Ishikawa (cell line): Measurements from ENCODE around the gene BRCC3.

ENCODE experiments used
- CEBPB ChIP-seq: IDR thresholded peaks from 2 replicates; pipeline ENCODE4 v1.6.1; 2012
- CREB1 ChIP-seq: IDR thresholded peaks from 2 replicates; pipeline ENCODE4 v1.6.1; 2012; ENCODE audit warnings: low read depth
- EGR1 ChIP-seq: IDR thresholded peaks from 2 replicates; pipeline ENCODE4 v1.6.1; 2012
- EP300 ChIP-seq: IDR thresholded peaks from 2 replicates; pipeline ENCODE4 v1.6.1; 2012; ENCODE audit warnings: borderline replicate concordance
- FOXM1 ChIP-seq: IDR thresholded peaks from 2 replicates; pipeline ENCODE4 v1.6.1; 2012; ENCODE audit warnings: low read depth, borderline replicate concordance
- NFIC ChIP-seq: IDR thresholded peaks from 2 replicates; pipeline ENCODE4 v1.6.1; 2012
- RAD21 ChIP-seq: IDR thresholded peaks from 2 replicates; pipeline ENCODE4 v1.6.1; 2012; ENCODE audit warnings: low read depth
- TAF1 ChIP-seq: IDR thresholded peaks from 2 replicates; pipeline ENCODE4 v1.6.1; 2012; ENCODE audit warnings: low read depth, mild to moderate bottlenecking
- TCF12 ChIP-seq: IDR thresholded peaks from 2 replicates; pipeline ENCODE4 v1.6.1; 2012; ENCODE audit warnings: low read depth
- TEAD4 ChIP-seq: IDR thresholded peaks from 2 replicates; pipeline ENCODE4 v1.6.1; 2012
- YY1 ChIP-seq: IDR thresholded peaks from 2 replicates; pipeline ENCODE4 v1.6.1; 2012; ENCODE audit warnings: low read depth
- ZBTB7A ChIP-seq: IDR thresholded peaks from 2 replicates; pipeline ENCODE4 v1.6.1; 2012; ENCODE audit warnings: low read depth
- TF ChIP-seq, protein P1 (sequence below): IDR thresholded peaks from 2 replicates; pipeline ENCODE4 v1.6.1; 2012; ENCODE audit warnings: low read depth, mild to moderate bottlenecking
- TF ChIP-seq, protein P2 (sequence below): IDR thresholded peaks from 2 replicates; pipeline ENCODE4 v1.6.1; 2012
- TF ChIP-seq, protein P3 (sequence below): IDR thresholded peaks from 2 replicates; pipeline ENCODE4 v1.6.1; 2012

The BRCC3 gene

DNA sequence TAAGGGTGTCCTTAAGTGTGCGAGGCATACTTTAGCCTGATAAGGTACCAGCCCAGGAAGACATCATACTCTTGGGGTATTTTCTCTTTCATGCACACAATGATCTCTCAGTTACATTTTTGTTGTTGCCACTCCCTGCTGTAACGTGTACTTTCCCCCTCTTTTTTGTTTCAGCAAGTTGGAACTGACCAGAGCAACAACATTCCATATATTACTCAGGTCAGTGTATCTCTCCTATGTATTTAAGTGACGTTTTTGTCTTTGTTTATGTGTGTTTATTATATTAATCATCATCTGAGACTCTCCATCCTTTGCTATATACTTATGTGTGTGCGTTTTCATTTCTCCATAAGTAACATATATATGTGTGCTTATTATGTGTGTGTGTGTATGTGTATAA, 73.6 kb downstream of the BRCC3 start:
- TF ChIP-seq YY1, result no peak
- TF ChIP-seq, protein P1, sequence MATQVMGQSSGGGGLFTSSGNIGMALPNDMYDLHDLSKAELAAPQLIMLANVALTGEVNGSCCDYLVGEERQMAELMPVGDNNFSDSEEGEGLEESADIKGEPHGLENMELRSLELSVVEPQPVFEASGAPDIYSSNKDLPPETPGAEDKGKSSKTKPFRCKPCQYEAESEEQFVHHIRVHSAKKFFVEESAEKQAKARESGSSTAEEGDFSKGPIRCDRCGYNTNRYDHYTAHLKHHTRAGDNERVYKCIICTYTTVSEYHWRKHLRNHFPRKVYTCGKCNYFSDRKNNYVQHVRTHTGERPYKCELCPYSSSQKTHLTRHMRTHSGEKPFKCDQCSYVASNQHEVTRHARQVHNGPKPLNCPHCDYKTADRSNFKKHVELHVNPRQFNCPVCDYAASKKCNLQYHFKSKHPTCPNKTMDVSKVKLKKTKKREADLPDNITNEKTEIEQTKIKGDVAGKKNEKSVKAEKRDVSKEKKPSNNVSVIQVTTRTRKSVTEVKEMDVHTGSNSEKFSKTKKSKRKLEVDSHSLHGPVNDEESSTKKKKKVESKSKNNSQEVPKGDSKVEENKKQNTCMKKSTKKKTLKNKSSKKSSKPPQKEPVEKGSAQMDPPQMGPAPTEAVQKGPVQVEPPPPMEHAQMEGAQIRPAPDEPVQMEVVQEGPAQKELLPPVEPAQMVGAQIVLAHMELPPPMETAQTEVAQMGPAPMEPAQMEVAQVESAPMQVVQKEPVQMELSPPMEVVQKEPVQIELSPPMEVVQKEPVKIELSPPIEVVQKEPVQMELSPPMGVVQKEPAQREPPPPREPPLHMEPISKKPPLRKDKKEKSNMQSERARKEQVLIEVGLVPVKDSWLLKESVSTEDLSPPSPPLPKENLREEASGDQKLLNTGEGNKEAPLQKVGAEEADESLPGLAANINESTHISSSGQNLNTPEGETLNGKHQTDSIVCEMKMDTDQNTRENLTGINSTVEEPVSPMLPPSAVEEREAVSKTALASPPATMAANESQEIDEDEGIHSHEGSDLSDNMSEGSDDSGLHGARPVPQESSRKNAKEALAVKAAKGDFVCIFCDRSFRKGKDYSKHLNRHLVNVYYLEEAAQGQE, result no peak
- no peak for TF ChIP-seq RAD21
- TF ChIP-seq EGR1, result no peak
- TF ChIP-seq, protein P2, sequence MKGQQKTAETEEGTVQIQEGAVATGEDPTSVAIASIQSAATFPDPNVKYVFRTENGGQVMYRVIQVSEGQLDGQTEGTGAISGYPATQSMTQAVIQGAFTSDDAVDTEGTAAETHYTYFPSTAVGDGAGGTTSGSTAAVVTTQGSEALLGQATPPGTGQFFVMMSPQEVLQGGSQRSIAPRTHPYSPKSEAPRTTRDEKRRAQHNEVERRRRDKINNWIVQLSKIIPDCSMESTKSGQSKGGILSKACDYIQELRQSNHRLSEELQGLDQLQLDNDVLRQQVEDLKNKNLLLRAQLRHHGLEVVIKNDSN, result no peak
- no peak for TF ChIP-seq CREB1
- TF ChIP-seq TAF1, result no peak
- no peak for TF ChIP-seq ZBTB7A
- no peak for TF ChIP-seq NFIC
- no peak for TF ChIP-seq EP300
- TF ChIP-seq, protein P3, sequence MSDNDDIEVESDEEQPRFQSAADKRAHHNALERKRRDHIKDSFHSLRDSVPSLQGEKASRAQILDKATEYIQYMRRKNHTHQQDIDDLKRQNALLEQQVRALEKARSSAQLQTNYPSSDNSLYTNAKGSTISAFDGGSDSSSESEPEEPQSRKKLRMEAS, result no peak
- no peak for TF ChIP-seq TEAD4
- TF ChIP-seq FOXM1, result no peak
- TF ChIP-seq CEBPB, result no peak
- no peak for TF ChIP-seq TCF12

DNA sequence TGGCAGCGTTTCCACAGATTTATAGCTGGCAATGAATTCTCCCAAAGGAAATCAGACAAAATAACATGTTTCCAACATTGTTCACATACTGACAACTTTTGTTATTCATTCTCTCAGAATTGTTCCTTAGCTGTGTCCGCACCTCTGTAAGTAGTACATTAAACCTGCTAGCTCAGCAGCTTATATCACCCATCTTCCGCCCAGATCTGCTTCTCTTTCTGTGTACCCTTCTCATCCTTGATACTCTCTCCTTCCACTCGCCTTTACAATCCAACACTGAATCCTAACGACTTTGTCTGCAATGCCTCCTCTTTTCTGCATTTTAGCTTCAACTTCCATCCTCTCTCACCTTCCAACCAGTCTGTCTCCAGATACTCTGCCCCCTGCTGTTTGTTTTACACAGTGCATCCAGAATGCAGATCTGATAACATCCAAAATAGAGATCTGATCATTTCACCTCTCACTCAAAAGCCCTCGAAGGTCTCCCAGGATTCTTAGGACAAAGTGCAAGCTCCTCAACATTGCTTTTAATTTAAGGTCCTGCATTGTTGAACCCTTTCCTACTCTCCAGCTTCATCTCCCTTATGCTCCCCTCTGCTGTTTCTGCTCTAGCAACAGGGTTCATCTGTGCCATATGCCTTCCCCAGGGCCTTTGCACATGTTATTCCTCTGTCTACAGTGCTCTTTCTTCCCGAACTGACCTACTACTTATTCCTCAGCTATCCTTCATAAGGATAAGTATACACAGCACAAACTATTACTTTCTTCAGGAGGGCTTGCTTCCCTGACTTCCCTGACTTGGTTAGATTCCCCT, 77.6 kb downstream of the BRCC3 start:
- TF ChIP-seq RAD21, result peak; percentile 18; the same call in 1 of the 2 replicates
- TF ChIP-seq EP300, result no peak

- TF ChIP-seq, protein P2, result no peak
- TF ChIP-seq EP300, result no peak
- no peak for TF ChIP-seq ZBTB7A
These were observed 98.6 kb downstream of the BRCC3 start for GRCh38 chrX:155169881-155170280.
